Measurements from ENCODE around the gene TRAK2.

- TF ChIP-seq POLR2A (IDR thresholded peaks at IDR 0.05; ENCODE audit: low read depth, low read length): no peak
- TF ChIP-seq POLR2AphosphoS5 (IDR thresholded peaks at IDR 0.05; ENCODE audit: low read depth, low read length): no peak
- no peak for TF ChIP-seq TAF1 (IDR thresholded peaks at IDR 0.05; ENCODE audit: borderline replicate concordance, low read depth, low read length)
These were observed 4.2 kb downstream of the TRAK2 start for GRCh38 chr2:201447086-201447485.

Data from GM12892 (cell line).